GM18520 (cell line): Measurements from ENCODE around the gene PDE8A.

Experiments
- ATAC-seq: cut with Tn5 transposase; IDR thresholded peaks from one replicate; pipeline ENCODE4 v1.9.1; 2021; ENCODE audit not compliant: unreplicated experiment

Gene PDE8A

GRCh38 chr15:85031086-85031943 is 49.7 kb downstream of the PDE8A start:
- no peak for ATAC-seq

GRCh38 chr15:85031944-85032558 is 50.4 kb downstream of the PDE8A start:
- no peak for ATAC-seq

GRCh38 chr15:85033148-85033547 is 51.5 kb downstream of the PDE8A start:
- no peak for ATAC-seq

GRCh38 chr15:85034276-85034675 is 52.6 kb downstream of the PDE8A start:
- ATAC-seq, result no peak

GRCh38 chr15:85035980-85036379 is 54.3 kb downstream of the PDE8A start:
- no peak for ATAC-seq

GRCh38 chr15:85036716-85037115 is 55.1 kb downstream of the PDE8A start:
- no peak for ATAC-seq

GRCh38 chr15:85037641-85038040 is 56.0 kb downstream of the PDE8A start:
- no peak for ATAC-seq

- ATAC-seq, result no peak
Observed at GRCh38 chr15:85041230-85041629, 59.6 kb downstream of the PDE8A start.

GRCh38 chr15:85044251-85044853 is 62.7 kb downstream of the PDE8A start:
- no peak for ATAC-seq

- ATAC-seq, result no peak
Observed at GRCh38 chr15:85044894-85045293, 63.2 kb downstream of the PDE8A start.

- ATAC-seq, result no peak
Observed at GRCh38 chr15:85045615-85046014, 64.0 kb downstream of the PDE8A start.

- ATAC-seq, result no peak
Observed at GRCh38 chr15:85047271-85047948, 65.8 kb downstream of the PDE8A start.

GRCh38 chr15:85048430-85048829 is 66.8 kb downstream of the PDE8A start:
- no peak for ATAC-seq

GRCh38 chr15:85049805-85050204 is 68.1 kb downstream of the PDE8A start:
- ATAC-seq, result no peak

GRCh38 chr15:85059734-85060133 is 78.1 kb downstream of the PDE8A start:
- ATAC-seq, result no peak

- ATAC-seq, result no peak
Observed at GRCh38 chr15:85062560-85062959, 80.9 kb downstream of the PDE8A start.

- ATAC-seq, result no peak
Observed at GRCh38 chr15:85063088-85063487, 81.4 kb downstream of the PDE8A start.

GRCh38 chr15:85063522-85064079 is 81.9 kb downstream of the PDE8A start:
- no peak for ATAC-seq

- no peak for ATAC-seq
Observed at GRCh38 chr15:85064710-85065109, 83.1 kb downstream of the PDE8A start.

GRCh38 chr15:85071061-85071460 is 89.4 kb downstream of the PDE8A start:
- no peak for ATAC-seq

GRCh38 chr15:85071504-85071903 is 89.8 kb downstream of the PDE8A start:
- ATAC-seq, result no peak
